ENCODE results near the gene CELA3A. TPM values are rescaled to one million over a fixed set of nuclear protein-coding genes. Genes with fewer than 3 reads are reported as not detected.

The CELA3A gene
- total RNA-seq, 1 donor from 2014 or later, result not detected

DNA sequence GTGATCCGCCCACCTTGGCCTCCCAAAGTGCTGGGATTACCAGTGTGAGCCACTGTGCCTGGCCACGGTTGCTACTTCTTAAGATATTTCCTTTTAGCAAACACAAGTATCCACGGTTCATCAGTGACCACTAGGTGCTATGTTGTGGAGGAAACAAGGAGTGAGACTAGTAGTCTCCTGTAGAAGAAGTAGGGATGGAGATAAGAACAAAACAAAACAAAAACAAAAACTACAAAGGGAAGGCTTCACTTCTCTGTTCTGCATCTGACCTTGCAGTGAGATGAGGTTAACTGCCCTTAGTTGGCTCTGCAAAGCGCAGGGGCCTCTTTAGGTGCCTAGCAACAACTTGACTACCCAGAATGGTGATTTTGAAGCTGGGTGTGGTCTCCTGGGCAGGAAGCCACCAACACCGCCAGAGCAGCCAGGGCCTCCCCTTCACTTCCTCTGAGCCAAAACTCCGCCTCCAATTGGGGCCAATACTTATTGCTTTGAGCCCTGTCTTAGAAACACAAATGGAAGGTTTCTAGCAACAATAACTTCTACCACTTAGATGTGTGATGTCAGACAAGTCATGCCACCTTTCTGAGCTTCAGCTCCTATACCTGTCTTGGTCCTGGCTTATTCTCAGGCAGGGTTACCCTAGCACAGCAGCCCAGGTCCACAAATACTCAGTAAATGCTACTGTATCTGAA lies 38.3 kb downstream of the CELA3A start:
- H3K4me3 ChIP-seq, result no peak overlapping the region
- peak; percentile 69 for DNase-seq
- no peaks in the 10 kb centered on the region for H3K36me3 ChIP-seq
- peak overlapping the region; percentile 64 for H3K27ac ChIP-seq (replicated peaks)
- H3K9me3 ChIP-seq (replicated peaks), result no peaks in the 10 kb centered on the region
- intact Hi-C loops (cut with micrococcal nuclease), result loop anchor here (10.0 kb wide), 1 partner anchor 185 kb away; no protein-coding TSS in a partner anchor
- TF ChIP-seq, protein P1, sequence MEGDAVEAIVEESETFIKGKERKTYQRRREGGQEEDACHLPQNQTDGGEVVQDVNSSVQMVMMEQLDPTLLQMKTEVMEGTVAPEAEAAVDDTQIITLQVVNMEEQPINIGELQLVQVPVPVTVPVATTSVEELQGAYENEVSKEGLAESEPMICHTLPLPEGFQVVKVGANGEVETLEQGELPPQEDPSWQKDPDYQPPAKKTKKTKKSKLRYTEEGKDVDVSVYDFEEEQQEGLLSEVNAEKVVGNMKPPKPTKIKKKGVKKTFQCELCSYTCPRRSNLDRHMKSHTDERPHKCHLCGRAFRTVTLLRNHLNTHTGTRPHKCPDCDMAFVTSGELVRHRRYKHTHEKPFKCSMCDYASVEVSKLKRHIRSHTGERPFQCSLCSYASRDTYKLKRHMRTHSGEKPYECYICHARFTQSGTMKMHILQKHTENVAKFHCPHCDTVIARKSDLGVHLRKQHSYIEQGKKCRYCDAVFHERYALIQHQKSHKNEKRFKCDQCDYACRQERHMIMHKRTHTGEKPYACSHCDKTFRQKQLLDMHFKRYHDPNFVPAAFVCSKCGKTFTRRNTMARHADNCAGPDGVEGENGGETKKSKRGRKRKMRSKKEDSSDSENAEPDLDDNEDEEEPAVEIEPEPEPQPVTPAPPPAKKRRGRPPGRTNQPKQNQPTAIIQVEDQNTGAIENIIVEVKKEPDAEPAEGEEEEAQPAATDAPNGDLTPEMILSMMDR (IDR thresholded peaks at IDR 0.05; ENCODE audit: borderline replicate concordance), result no peak
- H3K4me1 ChIP-seq, result peaks cover 28% of the 10 kb centered on the region
- no peaks in the 10 kb centered on the region for H3K27me3 ChIP-seq (ENCODE audit: low read depth)

DNA sequence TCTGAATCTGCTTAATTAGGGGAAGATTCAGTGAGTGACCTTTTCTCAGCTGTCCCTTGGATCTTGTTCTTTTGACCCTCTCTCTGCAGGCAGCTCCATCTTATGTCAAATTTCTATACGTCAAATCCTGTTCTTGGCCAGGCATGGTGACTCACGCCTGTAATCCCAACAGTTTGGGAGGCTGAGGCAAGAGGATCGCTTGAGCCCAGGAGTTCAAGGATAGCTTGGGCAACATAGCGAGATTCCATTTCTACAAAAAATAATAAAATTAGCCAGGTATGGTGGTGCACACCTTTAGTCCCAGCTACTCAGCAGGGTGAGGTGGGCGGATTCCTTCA lies 38.8 kb downstream of the CELA3A start:
- Histone ChIP-seq H3K4me3 (no peak overlapping the region), H3K9me3 (replicated peaks) (no peaks in the 10 kb centered on the region), H3K4me1 (peaks cover 28% of the 10 kb centered on the region), H3K27me3 (ENCODE audit: low read depth) (no peaks in the 10 kb centered on the region), H3K36me3 (no peaks in the 10 kb centered on the region), H3K27ac (replicated peaks) (peak overlapping the region; percentile 64)
- intact Hi-C loops (cut with micrococcal nuclease), result no loop called here
- DNase-seq, result no peak
- TF ChIP-seq, protein P1 (IDR thresholded peaks at IDR 0.05; ENCODE audit: borderline replicate concordance), result no peak

DNA sequence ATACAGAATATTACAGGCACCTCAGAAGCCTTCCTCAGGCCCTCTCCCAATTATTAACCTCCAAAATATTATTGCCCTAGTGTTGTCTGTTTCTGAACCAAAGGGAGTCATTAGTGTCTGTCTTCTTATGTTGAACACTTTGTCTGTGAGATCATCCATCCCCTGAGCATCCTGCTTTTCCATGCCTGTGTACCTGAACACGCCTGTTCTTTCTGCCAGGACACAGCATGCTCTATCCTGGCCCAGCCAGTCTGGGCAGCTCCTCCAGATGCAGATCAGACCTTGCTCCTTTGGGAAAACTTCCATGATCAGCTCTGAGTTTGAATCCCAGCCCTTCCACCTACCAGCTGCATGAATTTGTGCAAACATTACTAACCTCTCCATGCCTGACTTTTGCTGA lies 40.0 kb downstream of the CELA3A start:
- TF ChIP-seq, protein P1 (IDR thresholded peaks at IDR 0.05; ENCODE audit: borderline replicate concordance), result no peak

DNA sequence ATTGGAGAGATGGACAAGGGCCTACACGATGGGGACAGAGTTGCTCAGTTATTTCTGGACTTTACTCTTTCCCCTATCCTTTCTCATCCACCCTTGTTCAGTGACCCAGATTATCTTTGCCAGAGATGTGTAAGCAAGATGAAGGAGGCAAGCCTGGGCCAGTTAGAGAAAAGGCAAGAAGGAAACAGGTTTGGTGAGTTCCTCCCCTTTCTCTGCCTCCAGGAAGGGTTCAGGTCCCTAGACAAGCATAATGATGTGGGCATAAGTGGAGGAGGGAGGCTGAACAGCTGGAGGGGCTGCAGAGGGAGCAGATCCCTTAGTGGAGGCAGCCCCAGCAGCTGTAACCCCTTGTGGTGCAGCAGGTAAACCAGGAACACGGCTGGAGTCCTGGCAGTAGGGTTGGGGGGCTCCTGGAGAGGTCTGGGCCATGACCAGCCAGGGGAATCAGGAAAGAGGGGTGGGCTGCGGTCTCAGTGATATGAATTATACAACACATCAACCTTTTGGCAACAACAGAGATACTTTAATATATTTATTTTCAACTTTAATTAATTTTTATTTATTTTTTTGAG lies 41.8 kb downstream of the CELA3A start:
- H3K4me3 ChIP-seq, result no peak overlapping the region
- intact Hi-C loops (cut with micrococcal nuclease), result no loop called here
- DNase-seq, result no peak
- H3K4me1 ChIP-seq, result peaks cover 18% of the 10 kb centered on the region
- H3K9me3 ChIP-seq (replicated peaks), result peaks cover 5% of the 10 kb centered on the region
- no peak overlapping the region for H3K27ac ChIP-seq (replicated peaks)
- no peaks in the 10 kb centered on the region for H3K36me3 ChIP-seq
- H3K27me3 ChIP-seq (ENCODE audit: low read depth), result no peaks in the 10 kb centered on the region
- TF ChIP-seq, protein P1 (IDR thresholded peaks at IDR 0.05; ENCODE audit: borderline replicate concordance), result no peak

More for the DNA sequence above, 40.0 kb downstream of the CELA3A start:
- no peaks in the 10 kb centered on the region for H3K27me3 ChIP-seq (ENCODE audit: low read depth)
- peaks cover 5% of the 10 kb centered on the region for H3K9me3 ChIP-seq (replicated peaks)
- peaks cover 28% of the 10 kb centered on the region for H3K4me1 ChIP-seq
- no peaks in the 10 kb centered on the region for H3K36me3 ChIP-seq
- no peak for DNase-seq
- H3K4me3 ChIP-seq, result no peak overlapping the region
- intact Hi-C loops (cut with micrococcal nuclease), result no loop called here
- H3K27ac ChIP-seq (replicated peaks), result no peak overlapping the region

DNA sequence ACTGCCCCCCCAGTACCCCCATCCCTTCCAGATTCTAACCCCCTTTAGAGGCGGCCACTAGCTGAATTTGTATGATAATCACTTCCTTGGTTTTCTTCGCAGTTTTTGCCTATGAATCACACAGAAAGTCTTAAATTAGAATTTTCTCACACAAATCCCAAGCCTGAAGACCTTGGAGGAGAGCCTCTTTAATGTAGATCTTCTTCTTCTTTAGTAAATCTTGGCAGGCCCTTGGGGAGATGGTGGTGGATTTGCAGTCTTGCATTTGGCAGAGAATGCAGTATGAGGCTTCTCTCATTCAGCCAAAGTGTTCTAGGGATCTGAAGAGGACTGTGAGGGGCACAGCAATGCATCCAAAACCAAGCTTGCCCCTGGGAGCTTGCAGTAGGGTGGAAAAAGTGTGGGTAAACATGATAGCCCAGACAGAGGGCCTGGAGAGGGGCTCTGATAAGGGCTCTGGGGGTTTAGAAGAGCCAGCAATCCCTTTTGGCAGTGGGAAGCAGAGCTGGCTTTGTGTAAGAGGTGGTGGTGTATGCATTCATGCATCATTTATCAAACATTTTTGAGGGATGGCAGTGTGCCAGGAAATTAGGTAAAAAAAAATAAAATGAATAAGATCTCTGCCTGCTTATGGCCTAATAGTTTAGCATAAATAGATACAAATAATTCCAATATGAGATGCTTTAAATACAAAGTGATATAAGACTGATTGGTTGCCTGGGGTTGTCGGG lies 43.4 kb downstream of the CELA3A start:
- TF ChIP-seq, protein P1 (IDR thresholded peaks at IDR 0.05; ENCODE audit: borderline replicate concordance), result no peak
- intact Hi-C loops (cut with micrococcal nuclease), result no loop called here
- peaks cover 5% of the 10 kb centered on the region for H3K9me3 ChIP-seq (replicated peaks)
- DNase-seq, result no peak
- no peaks in the 10 kb centered on the region for H3K27me3 ChIP-seq (ENCODE audit: low read depth)
- peaks cover 19% of the 10 kb centered on the region for H3K4me1 ChIP-seq
- H3K4me3 ChIP-seq, result no peak overlapping the region
- no peaks in the 10 kb centered on the region for H3K36me3 ChIP-seq
- no peak overlapping the region for H3K27ac ChIP-seq (replicated peaks)
